ENCODE data around the gene EIF1AY. TPM values are rescaled to one million over a fixed set of nuclear protein-coding genes. Genes with fewer than 3 reads are reported as not detected.

Gene EIF1AY
- total and polyA plus RNA-seq, 2 of the 13 experiments (the other 11 are each of a cell fraction or from before 2014, with no cell fraction given) = 20.9 to 53.2 TPM

DNA sequence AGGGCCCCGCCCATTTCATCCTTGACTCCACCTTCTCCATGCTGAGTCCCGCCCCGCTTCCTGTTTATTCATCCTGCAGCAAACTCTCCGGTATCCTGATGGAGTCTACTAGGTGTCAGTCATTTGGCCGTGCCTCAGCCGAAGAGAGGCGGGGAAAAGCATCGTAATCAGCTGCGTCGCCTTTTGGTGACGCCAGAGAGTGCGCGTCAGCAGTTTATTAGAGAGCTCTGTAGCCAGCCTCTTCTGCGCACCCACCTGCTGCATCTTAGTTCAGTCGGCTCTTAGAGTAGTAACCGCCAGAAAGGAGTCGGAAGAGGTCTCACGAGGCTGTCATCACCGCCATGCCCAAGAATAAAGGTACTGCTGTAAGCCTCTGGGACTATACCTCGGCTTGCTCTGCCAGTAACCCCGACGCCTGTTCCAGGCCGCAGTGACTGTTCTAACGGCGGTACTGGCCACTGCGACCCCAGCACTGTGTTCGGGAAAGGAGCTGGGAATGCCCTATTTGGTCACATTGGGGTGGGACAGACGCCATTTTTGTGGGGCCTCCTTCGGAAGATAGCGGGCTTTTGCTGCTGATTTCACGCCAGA is at the start of gene EIF1AY (continued):
- TF ChIP-seq, protein P1, sequence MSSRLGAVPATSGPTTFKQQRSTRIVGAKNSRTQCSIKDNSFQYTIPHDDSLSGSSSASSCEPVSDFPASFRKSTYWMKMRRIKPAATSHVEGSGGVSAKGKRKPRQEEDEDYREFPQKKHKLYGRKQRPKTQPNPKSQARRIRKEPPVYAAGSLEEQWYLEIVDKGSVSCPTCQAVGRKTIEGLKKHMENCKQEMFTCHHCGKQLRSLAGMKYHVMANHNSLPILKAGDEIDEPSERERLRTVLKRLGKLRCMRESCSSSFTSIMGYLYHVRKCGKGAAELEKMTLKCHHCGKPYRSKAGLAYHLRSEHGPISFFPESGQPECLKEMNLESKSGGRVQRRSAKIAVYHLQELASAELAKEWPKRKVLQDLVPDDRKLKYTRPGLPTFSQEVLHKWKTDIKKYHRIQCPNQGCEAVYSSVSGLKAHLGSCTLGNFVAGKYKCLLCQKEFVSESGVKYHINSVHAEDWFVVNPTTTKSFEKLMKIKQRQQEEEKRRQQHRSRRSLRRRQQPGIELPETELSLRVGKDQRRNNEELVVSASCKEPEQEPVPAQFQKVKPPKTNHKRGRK (CRISPR knock-in tag; IDR thresholded peaks at IDR 0.05) = no peak
- TF ChIP-seq, protein P2, sequence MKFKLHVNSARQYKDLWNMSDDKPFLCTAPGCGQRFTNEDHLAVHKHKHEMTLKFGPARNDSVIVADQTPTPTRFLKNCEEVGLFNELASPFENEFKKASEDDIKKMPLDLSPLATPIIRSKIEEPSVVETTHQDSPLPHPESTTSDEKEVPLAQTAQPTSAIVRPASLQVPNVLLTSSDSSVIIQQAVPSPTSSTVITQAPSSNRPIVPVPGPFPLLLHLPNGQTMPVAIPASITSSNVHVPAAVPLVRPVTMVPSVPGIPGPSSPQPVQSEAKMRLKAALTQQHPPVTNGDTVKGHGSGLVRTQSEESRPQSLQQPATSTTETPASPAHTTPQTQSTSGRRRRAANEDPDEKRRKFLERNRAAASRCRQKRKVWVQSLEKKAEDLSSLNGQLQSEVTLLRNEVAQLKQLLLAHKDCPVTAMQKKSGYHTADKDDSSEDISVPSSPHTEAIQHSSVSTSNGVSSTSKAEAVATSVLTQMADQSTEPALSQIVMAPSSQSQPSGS (CRISPR knock-in tag; IDR thresholded peaks at IDR 0.05) = 0 out of 2 replicates have a peak, but pooled peaks have one; percentile 47
- no peak for TF ChIP-seq ZNF10 (CRISPR knock-in tag; IDR thresholded peaks at IDR 0.05; ENCODE audit: borderline replicate concordance, low read depth)
- TF ChIP-seq, protein P3, sequence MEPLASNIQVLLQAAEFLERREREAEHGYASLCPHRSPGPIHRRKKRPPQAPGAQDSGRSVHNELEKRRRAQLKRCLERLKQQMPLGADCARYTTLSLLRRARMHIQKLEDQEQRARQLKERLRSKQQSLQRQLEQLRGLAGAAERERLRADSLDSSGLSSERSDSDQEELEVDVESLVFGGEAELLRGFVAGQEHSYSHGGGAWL (CRISPR knock-in tag; IDR thresholded peaks at IDR 0.05) = no peak
- TF ChIP-seq BRD4 (CRISPR knock-in tag; IDR thresholded peaks at IDR 0.05) = no peak
- TF ChIP-seq SRSF1 (optimal IDR thresholded peaks at IDR 0.05; ENCODE audit: low read depth, low read length) = no peak
- TF ChIP-seq, protein P4, sequence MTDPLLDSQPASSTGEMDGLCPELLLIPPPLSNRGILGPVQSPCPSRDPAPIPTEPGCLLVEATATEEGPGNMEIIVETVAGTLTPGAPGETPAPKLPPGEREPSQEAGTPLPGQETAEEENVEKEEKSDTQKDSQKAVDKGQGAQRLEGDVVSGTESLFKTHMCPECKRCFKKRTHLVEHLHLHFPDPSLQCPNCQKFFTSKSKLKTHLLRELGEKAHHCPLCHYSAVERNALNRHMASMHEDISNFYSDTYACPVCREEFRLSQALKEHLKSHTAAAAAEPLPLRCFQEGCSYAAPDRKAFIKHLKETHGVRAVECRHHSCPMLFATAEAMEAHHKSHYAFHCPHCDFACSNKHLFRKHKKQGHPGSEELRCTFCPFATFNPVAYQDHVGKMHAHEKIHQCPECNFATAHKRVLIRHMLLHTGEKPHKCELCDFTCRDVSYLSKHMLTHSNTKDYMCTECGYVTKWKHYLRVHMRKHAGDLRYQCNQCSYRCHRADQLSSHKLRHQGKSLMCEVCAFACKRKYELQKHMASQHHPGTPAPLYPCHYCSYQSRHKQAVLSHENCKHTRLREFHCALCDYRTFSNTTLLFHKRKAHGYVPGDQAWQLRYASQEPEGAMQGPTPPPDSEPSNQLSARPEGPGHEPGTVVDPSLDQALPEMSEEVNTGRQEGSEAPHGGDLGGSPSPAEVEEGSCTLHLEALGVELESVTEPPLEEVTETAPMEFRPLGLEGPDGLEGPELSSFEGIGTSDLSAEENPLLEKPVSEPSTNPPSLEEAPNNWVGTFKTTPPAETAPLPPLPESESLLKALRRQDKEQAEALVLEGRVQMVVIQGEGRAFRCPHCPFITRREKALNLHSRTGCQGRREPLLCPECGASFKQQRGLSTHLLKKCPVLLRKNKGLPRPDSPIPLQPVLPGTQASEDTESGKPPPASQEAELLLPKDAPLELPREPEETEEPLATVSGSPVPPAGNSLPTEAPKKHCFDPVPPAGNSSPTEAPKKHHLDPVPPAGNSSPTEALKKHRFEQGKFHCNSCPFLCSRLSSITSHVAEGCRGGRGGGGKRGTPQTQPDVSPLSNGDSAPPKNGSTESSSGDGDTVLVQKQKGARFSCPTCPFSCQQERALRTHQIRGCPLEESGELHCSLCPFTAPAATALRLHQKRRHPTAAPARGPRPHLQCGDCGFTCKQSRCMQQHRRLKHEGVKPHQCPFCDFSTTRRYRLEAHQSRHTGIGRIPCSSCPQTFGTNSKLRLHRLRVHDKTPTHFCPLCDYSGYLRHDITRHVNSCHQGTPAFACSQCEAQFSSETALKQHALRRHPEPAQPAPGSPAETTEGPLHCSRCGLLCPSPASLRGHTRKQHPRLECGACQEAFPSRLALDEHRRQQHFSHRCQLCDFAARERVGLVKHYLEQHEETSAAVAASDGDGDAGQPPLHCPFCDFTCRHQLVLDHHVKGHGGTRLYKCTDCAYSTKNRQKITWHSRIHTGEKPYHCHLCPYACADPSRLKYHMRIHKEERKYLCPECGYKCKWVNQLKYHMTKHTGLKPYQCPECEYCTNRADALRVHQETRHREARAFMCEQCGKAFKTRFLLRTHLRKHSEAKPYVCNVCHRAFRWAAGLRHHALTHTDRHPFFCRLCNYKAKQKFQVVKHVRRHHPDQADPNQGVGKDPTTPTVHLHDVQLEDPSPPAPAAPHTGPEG (CRISPR knock-in tag; IDR thresholded peaks at IDR 0.05) = no peak
- TF ChIP-seq SNAI1 (CRISPR knock-in tag; IDR thresholded peaks at IDR 0.05; ENCODE audit: borderline replicate concordance) = no peak
- no peak for TF ChIP-seq FOXJ3 (CRISPR knock-in tag; IDR thresholded peaks at IDR 0.05; ENCODE audit: borderline replicate concordance)
- TF ChIP-seq TSC22D2 (CRISPR knock-in tag; IDR thresholded peaks at IDR 0.05; ENCODE audit: borderline replicate concordance) = no peak
- no peak for TF ChIP-seq SP1 (IDR thresholded peaks at IDR 0.05)
- TF ChIP-seq SP1 (CRISPR knock-in tag; IDR thresholded peaks at IDR 0.05) = peak; percentile 63; the same call in 1 of the 2 replicates
- TF ChIP-seq ZBTB8A (CRISPR knock-in tag; IDR thresholded peaks at IDR 0.05; ENCODE audit: borderline replicate concordance, low read depth) = no peak
- TF ChIP-seq, protein P5, sequence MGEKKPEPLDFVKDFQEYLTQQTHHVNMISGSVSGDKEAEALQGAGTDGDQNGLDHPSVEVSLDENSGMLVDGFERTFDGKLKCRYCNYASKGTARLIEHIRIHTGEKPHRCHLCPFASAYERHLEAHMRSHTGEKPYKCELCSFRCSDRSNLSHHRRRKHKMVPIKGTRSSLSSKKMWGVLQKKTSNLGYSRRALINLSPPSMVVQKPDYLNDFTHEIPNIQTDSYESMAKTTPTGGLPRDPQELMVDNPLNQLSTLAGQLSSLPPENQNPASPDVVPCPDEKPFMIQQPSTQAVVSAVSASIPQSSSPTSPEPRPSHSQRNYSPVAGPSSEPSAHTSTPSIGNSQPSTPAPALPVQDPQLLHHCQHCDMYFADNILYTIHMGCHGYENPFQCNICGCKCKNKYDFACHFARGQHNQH (CRISPR knock-in tag; IDR thresholded peaks at IDR 0.05) = no peak
- no peak for TF ChIP-seq MBNL3 (CRISPR knock-in tag; conservative IDR thresholded peaks at IDR 0.05)
- TF ChIP-seq, protein P6, sequence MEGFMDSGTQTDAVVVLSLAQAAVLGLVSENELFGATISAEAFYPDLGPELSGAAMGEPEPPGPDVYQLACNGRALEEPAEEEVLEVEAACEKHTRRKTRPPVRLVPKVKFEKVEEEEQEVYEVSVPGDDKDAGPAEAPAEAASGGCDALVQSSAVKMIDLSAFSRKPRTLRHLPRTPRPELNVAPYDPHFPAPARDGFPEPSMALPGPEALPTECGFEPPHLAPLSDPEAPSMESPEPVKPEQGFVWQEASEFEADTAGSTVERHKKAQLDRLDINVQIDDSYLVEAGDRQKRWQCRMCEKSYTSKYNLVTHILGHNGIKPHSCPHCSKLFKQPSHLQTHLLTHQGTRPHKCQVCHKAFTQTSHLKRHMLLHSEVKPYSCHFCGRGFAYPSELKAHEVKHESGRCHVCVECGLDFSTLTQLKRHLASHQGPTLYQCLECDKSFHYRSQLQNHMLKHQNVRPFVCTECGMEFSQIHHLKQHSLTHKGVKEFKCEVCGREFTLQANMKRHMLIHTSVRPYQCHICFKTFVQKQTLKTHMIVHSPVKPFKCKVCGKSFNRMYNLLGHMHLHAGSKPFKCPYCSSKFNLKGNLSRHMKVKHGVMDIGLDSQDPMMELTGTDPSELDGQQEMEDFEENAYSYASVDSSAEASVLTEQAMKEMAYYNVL (CRISPR knock-in tag; IDR thresholded peaks at IDR 0.05; ENCODE audit: borderline replicate concordance) = no peak
- no peak for TF ChIP-seq ZNF468 (CRISPR knock-in tag; IDR thresholded peaks at IDR 0.05)

Measured in HepG2 (cell line).